Sigmoid colon (tissue), 4 donors: ENCODE measurements around the gene C14orf180.

ENCODE experiments used
- CTCF ChIP-seq, 4 experiments: fragments of 450-650 bp in 3 of 4; fragments of 200-600 bp in 1 of 4; IDR thresholded peaks; one replicate each; pipeline ENCODE4 v1.5.1; 2016 to 2019; ENCODE audit warnings: antibody characterized with exemption in 4 of 4, mild to moderate bottlenecking in 3 of 4, moderate library complexity in 2 of 4
- EP300 ChIP-seq, 4 donors: sonication (generic); formaldehyde crosslinking; IDR thresholded peaks; one replicate each; pipeline ENCODE4 v1.6.1; 2017; ENCODE audit warnings: antibody characterized with exemption in 4 of 4
- POLR2A ChIP-seq, 2 donors: fragments of 450-650 bp; IDR thresholded peaks; one replicate each; pipeline ENCODE4 v1.6.1; 2016; ENCODE audit warnings: antibody characterized with exemption in 2 of 2, mild to moderate bottlenecking in 2 of 2, moderate library complexity in 2 of 2
- POLR2AphosphoS5 ChIP-seq, 4 donors: sonication (generic); formaldehyde crosslinking; IDR thresholded peaks; one replicate each; pipeline ENCODE4 v1.6.1; 2017; ENCODE audit warnings: antibody characterized with exemption in 4 of 4

- TF ChIP-seq EP300 (IDR thresholded peaks at IDR 0.05) (no peak), CTCF (IDR thresholded peaks at IDR 0.05) (no peak), POLR2A (IDR thresholded peaks at IDR 0.05) (no peak), POLR2AphosphoS5 (IDR thresholded peaks at IDR 0.05) (no peak)
These were observed 25.4 kb upstream of the C14orf180 start for GRCh38 chr14:104554088-104554607.
